H1 (cell line): ENCODE measurements around the gene TPD52L1. TPM values are rescaled to one million over a fixed set of nuclear protein-coding genes. Genes with fewer than 3 reads are reported as not detected.

Experiments used
- CTCF ChIA-PET: fragments of 300-600 bp; sonication (Branson Sonifier 250); formaldehyde crosslinking; loops from one replicate; lab custom pipeline; 2021; ENCODE audit not compliant: partially characterized antibody; lab: Charles Lee
- POLR2A ChIA-PET: fragments of 300-600 bp; sonication (Branson Sonifier 250); formaldehyde crosslinking; loops from one replicate; lab custom pipeline; 2021; ENCODE audit warnings: inconsistent platforms; ENCODE audit not compliant: partially characterized antibody; lab: Charles Lee
- DNase-seq, 2 experiments: peaks; one replicate each; pipeline versions ENCODE4 v3.0.0 to v3.0.0-alpha.2; 2010 to 2022; ENCODE audit warnings: low spot score in 2 of 2, low read depth in 1 of 2, mixed read lengths in 1 of 2
- FAIRE-seq: peaks from 2 replicates; lab custom pipeline; 2011; peaks lifted over from hg19 to GRCh38; lab: Jason Lieb, UNC
- H2AFZ ChIP-seq: 2 replicates; pipeline ENCODE4 v1.8.1; 2012; ENCODE audit warnings: low read length, inconsistent platforms
- H2AK5ac ChIP-seq: 2 replicates; pipeline ENCODE4 v1.6.1; 2013; ENCODE audit warnings: low read depth, low read length
- H2BK120ac ChIP-seq: replicated peaks from 2 replicates; pipeline ENCODE3; 2013; ENCODE audit warnings: low read depth, low read length, inconsistent platforms
- H2BK12ac ChIP-seq: 2 replicates; pipeline ENCODE4 v1.6.1; 2013; ENCODE audit warnings: low read depth, low read length
- H2BK15ac ChIP-seq: 2 replicates; pipeline ENCODE4 v1.6.1; 2013; ENCODE audit warnings: low read length
- H2BK20ac ChIP-seq: 2 replicates; pipeline ENCODE4 v1.6.1; 2013; ENCODE audit warnings: low read length
- H2BK5ac ChIP-seq: 2 replicates; pipeline ENCODE4 v1.6.1; 2013; ENCODE audit warnings: low read depth, low read length
- H3K14ac ChIP-seq: 2 replicates; pipeline ENCODE4 v1.6.1; 2013; ENCODE audit warnings: inconsistent platforms; ENCODE audit not compliant: insufficient read length
- H3K18ac ChIP-seq: 2 replicates; pipeline ENCODE4 v1.6.1; 2013; ENCODE audit warnings: low read length; ENCODE audit errors: extremely low read depth
- H3K23ac ChIP-seq: 2 replicates; pipeline ENCODE4 v1.6.1; 2013; ENCODE audit warnings: inconsistent platforms; ENCODE audit not compliant: insufficient read length
- H3K23me2 ChIP-seq: 2 replicates; pipeline ENCODE4 v1.6.1; 2013; ENCODE audit warnings: low read depth, low read length
- H3K27ac ChIP-seq: 2 replicates; pipeline ENCODE4 v1.6.1; 2011; ENCODE audit warnings: low read depth, low read length, inconsistent platforms
- H3K27me3 ChIP-seq, 4 experiments: replicated peaks in 1 of 4; 1 replicate in 1 of 4; 2 replicates in 3 of 4; pipeline versions ENCODE4 v1.6.1 to v1.8.1; 2011 to 2013; ENCODE audit warnings: low read length in 3 of 4, mild to moderate bottlenecking in 3 of 4, inconsistent platforms in 2 of 4, mixed read lengths in 2 of 4, moderate library complexity in 1 of 4; ENCODE audit not compliant: control insufficient read depth in 3 of 4, insufficient read depth in 3 of 4; ENCODE audit errors: extremely low read depth in 1 of 4
- H3K36me3 ChIP-seq, 4 experiments: 2 replicates each; pipeline versions ENCODE4 v1.6.1 to v1.8.1; 2011 to 2013; ENCODE audit warnings: mild to moderate bottlenecking in 4 of 4, low read length in 3 of 4, moderate library complexity in 2 of 4, control low read depth in 1 of 4, inconsistent platforms in 1 of 4; ENCODE audit not compliant: insufficient read depth in 4 of 4, control insufficient read depth in 2 of 4
- H3K4ac ChIP-seq: replicated peaks from 2 replicates; pipeline ENCODE3; 2013; ENCODE audit warnings: low read length, low read depth, mixed read lengths, inconsistent platforms; ENCODE audit not compliant: insufficient read length
- H3K4me1 ChIP-seq, 4 experiments: replicated peaks in 1 of 4; 1 replicate in 1 of 4; 2 replicates in 3 of 4; pipeline versions ENCODE4 v1.6.1 to v1.8.1; 2011 to 2013; ENCODE audit warnings: low read length in 3 of 4, inconsistent platforms in 2 of 4, mixed read lengths in 1 of 4; ENCODE audit not compliant: insufficient read depth in 4 of 4, control insufficient read depth in 3 of 4
- H3K4me2 ChIP-seq, 2 experiments: 2 replicates each; pipeline versions ENCODE4 v1.6.1 to v1.8.1; 2011 to 2013; ENCODE audit warnings: low read depth in 2 of 2, low read length in 2 of 2, control low read depth in 1 of 2, inconsistent platforms in 1 of 2, mild to moderate bottlenecking in 1 of 2; ENCODE audit not compliant: insufficient read depth in 1 of 2
- H3K4me3 ChIP-seq, 4 experiments: fragments of 200-600, 300-600 bp in 1 of 4; sonication (generic), shearing (Covaris generic), sonication (Bioruptor Twin) in 1 of 4; 2 replicates each; pipeline versions ENCODE4 v1.5.1 to v1.8.1; 2011 to 2016; ENCODE audit warnings: low read length in 4 of 4, low read depth in 3 of 4, control low read depth in 2 of 4, inconsistent platforms in 2 of 4, mild to moderate bottlenecking in 2 of 4, mixed read lengths in 1 of 4, moderate library complexity in 1 of 4; ENCODE audit not compliant: insufficient read depth in 2 of 4; ENCODE audit errors: extremely low read depth in 1 of 4
- H3K56ac ChIP-seq: replicated peaks from 2 replicates; pipeline ENCODE3; 2013; ENCODE audit warnings: low read depth, mild to moderate bottlenecking, mixed read lengths, low read length, inconsistent platforms; ENCODE audit not compliant: insufficient read length
- H3K79me1 ChIP-seq: 2 replicates; pipeline ENCODE4 v1.6.1; 2013; ENCODE audit warnings: low read depth, low read length, control low read depth
- H3K79me2 ChIP-seq, 2 experiments: 2 replicates each; pipeline versions ENCODE4 v1.6.1 to v1.8.1; 2012 to 2013; ENCODE audit warnings: low read length in 2 of 2, mild to moderate bottlenecking in 2 of 2, inconsistent platforms in 1 of 2; ENCODE audit not compliant: insufficient read depth in 2 of 2, control insufficient read depth in 1 of 2
- H3K9ac ChIP-seq, 4 experiments: replicated peaks in 1 of 4; 1 replicate in 1 of 4; 2 replicates in 3 of 4; pipeline versions ENCODE4 v1.6.1 to v1.8.1; 2011 to 2013; ENCODE audit warnings: low read depth in 3 of 4, low read length in 3 of 4, control low read depth in 2 of 4, mild to moderate bottlenecking in 2 of 4, moderate library complexity in 2 of 4, inconsistent platforms in 1 of 4; ENCODE audit errors: extremely low read depth in 1 of 4
- H3K9me3 ChIP-seq, 2 experiments: 2 replicates each; pipeline versions ENCODE4 v1.6.1 to v1.8.1; 2012 to 2013; ENCODE audit warnings: mild to moderate bottlenecking in 2 of 2, moderate library complexity in 2 of 2, control low read depth in 1 of 2, inconsistent platforms in 1 of 2, low read depth in 1 of 2, low read length in 1 of 2, mixed read lengths in 1 of 2; ENCODE audit not compliant: insufficient read depth in 2 of 2
- H4K20me1 ChIP-seq, 2 experiments: replicated peaks in 1 of 2; 2 replicates each; pipeline versions ENCODE3 to v1.8.1; 2011 to 2013; ENCODE audit warnings: inconsistent platforms in 2 of 2, low read length in 2 of 2, mild to moderate bottlenecking in 1 of 2; ENCODE audit not compliant: insufficient read depth in 2 of 2, control insufficient read depth in 1 of 2
- H4K5ac ChIP-seq: 2 replicates; pipeline ENCODE4 v1.6.1; 2013; ENCODE audit warnings: low read length, low read depth, mixed read lengths, inconsistent platforms; ENCODE audit not compliant: insufficient read length
- H4K8ac ChIP-seq: 2 replicates; pipeline ENCODE4 v1.8.0; 2013; ENCODE audit warnings: mild to moderate bottlenecking, moderate library complexity, low read length, inconsistent platforms; ENCODE audit not compliant: insufficient read depth; ENCODE audit errors: extremely low read depth
- H4K91ac ChIP-seq: replicated peaks from 2 replicates; pipeline ENCODE3; 2013; ENCODE audit warnings: low read length, mixed read lengths, inconsistent platforms; ENCODE audit not compliant: insufficient read length
- BCL11A ChIP-seq, 2 experiments: IDR thresholded peaks; one replicate each; pipeline ENCODE4 v1.6.1; 2011; ENCODE audit warnings: low read depth in 2 of 2, low read length in 2 of 2, mild to moderate bottlenecking in 2 of 2
- GTF2F1 ChIP-seq: IDR thresholded peaks from 2 replicates; pipeline ENCODE4 v1.6.1; 2012; ENCODE audit warnings: low read depth, low read length, improper control_type of control experiment, borderline replicate concordance
- KDM1A ChIP-seq: fragments of 200-600, 300-600 bp; sonication (generic); IDR thresholded peaks from 2 replicates; pipeline ENCODE4 v1.7.1; 2016; ENCODE audit warnings: mild to moderate bottlenecking, low read length, borderline replicate concordance
- KDM5A ChIP-seq: fragments of 200-600 bp; IDR thresholded peaks from 2 replicates; pipeline ENCODE4 v1.7.1; 2012; ENCODE audit warnings: mild to moderate bottlenecking, low read length, inconsistent platforms, mixed read lengths
- PHF8 ChIP-seq: fragments of 200-600 bp; sonication (generic); conservative IDR thresholded peaks from 2 replicates; pipeline ENCODE4 v1.7.1; 2012; ENCODE audit warnings: low read depth, mild to moderate bottlenecking, inconsistent platforms, low read length, moderate library complexity
- POU5F1 ChIP-seq: IDR thresholded peaks from 2 replicates; pipeline ENCODE4 v1.6.1; 2011; ENCODE audit warnings: low read depth, mild to moderate bottlenecking, low read length, moderate library complexity
- SAP30 ChIP-seq: fragments of 300-600 bp; sonication (generic); IDR thresholded peaks from 2 replicates; pipeline ENCODE4 v1.7.1; 2012; ENCODE audit warnings: low read length, moderate library complexity, mild to moderate bottlenecking, inconsistent platforms; ENCODE audit not compliant: insufficient read depth, insufficient replicate concordance
- SP2 ChIP-seq: IDR thresholded peaks from 2 replicates; pipeline ENCODE4 v1.6.1; 2012; ENCODE audit warnings: mild to moderate bottlenecking, low read length, inconsistent platforms
- TAF1 ChIP-seq: IDR thresholded peaks from 2 replicates; pipeline ENCODE4 v1.6.1; 2011; ENCODE audit warnings: mild to moderate bottlenecking, low read depth, low read length
- WGBS, 2 experiments: shearing (Covaris generic) in 1 of 2; methylation state at CpG; one replicate each; pipeline versions ENCODE4 v1.1.6 to v1.1.7; 2013 to 2015; ENCODE audit warnings: low lambda C conversion rate in 2 of 2, mixed read lengths in 2 of 2, inconsistent platforms in 1 of 2, low coverage in 1 of 2, missing lambda C conversion rate in 1 of 2; ENCODE audit not compliant: insufficient replicate concordance in 2 of 2, insufficient coverage in 1 of 2, insufficient read length in 1 of 2; ENCODE audit errors: extremely low coverage in 1 of 2, missing lambda C conversion rate in 1 of 2; 5-methylcytosine and 5-hydroxymethylcytosine counted together
- polyA plus RNA-seq, 7 experiments: library from polyadenylated mRNA; depleted of rRNA in 3 of 7; stranded (reverse) in 5 of 7; unstranded in 2 of 7; fragments of >200 nt in 5 of 7; fragments of 200-250 nt in 2 of 7; gene quantifications; 1 replicate in 5 of 7; 2 replicates in 1 of 7; 4 replicates in 1 of 7; pipeline versions ENCODE4 v1.2.1 to v1.2.3, GENCODE V29; 2011 to 2013; ENCODE audit warnings: missing spikeins in 2 of 7, mixed read lengths in 2 of 7
- total RNA-seq: library from RNA; stranded (reverse); fragmentation: NEBNext Ultra II Directional; extraction: Animal tissue kit (Norgen Biotek cat#: 25700); gene quantifications from 2 replicates; pipeline ENCODE4 v1.2.1, GENCODE V29; 2021
- TF ChIP-seq, protein P1 (sequence below): IDR thresholded peaks from 2 replicates; pipeline ENCODE4 v1.6.1; 2012; ENCODE audit warnings: low read length, inconsistent platforms
- TF ChIP-seq, protein P2 (sequence below): IDR thresholded peaks from 2 replicates; pipeline ENCODE4 v1.6.1; 2011; ENCODE audit warnings: low read length, improper control_type of control experiment

TPD52L1 gene
- total and polyA plus RNA-seq, 2 of the 8 experiments (the other 6 are each of a cell fraction or from before 2014, with no cell fraction given), result 7.4 to 14.2 TPM

DNA sequence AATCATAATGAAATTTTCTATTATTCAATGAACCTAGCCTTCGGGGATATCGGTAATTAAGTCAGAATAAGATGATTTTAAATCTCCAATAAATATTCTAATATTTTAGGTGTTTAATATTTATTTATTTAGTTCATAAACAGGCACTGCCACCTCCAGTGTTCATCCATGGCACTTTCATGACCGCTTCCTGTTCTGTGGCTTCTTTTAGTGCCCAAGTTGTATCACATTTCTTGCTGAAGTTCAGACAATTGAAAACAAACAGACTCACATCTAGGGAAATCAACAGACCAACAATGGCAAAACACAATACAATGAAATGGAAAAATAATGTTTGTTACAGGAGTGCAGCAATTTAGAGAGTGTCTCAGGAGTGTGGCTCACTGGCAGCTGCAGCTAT lies 122.2 kb downstream of the TPD52L1 start:
- Histone ChIP-seq H3K9ac (no peak overlapping the region), H4K8ac (no peak overlapping the region), H3K79me2 (0 out of 4 replicates have a peak, but pooled peaks cover 0 to 3% of the 10 kb centered on the region in 2 experiments), H2BK5ac (no peak overlapping the region), H3K56ac (no peak overlapping the region), H3K9me3 (no peaks in the 10 kb centered on the region), H3K18ac (no peak overlapping the region), H3K4me3 (no peak overlapping the region), H3K36me3 (peaks cover 0 to 23% (median 7%) of the 10 kb centered on the region in 4 experiments; a peak in 4 of 8 replicates), H2BK12ac (no peak overlapping the region), H3K14ac (no peak overlapping the region), H3K23ac (no peak overlapping the region), H2AK5ac (no peak overlapping the region), H4K91ac (no peak overlapping the region), H3K27me3 (no peaks in the 10 kb centered on the region), H2BK20ac (no peak overlapping the region), H4K20me1 (no peaks in the 10 kb centered on the region), H2AFZ (no peak overlapping the region), H4K5ac (no peak overlapping the region), H2BK120ac (no peak overlapping the region), H2BK15ac (no peak overlapping the region), H3K27ac (no peak overlapping the region), H3K4ac (no peak overlapping the region), H3K4me1 (no peaks in the 10 kb centered on the region), H3K79me1 (no peaks in the 10 kb centered on the region), H3K4me2 (no peak overlapping the region), H3K23me2 (no peaks in the 10 kb centered on the region)
- ChIA-PET POLR2A (no interaction called here), CTCF (no interaction called here)
- FAIRE-seq, result no peak
- 95% methylated on average over 3 of the region's 3 CpGs; no CpG with 5 or more reads in 1 of the 2 experiments for WGBS, 2 experiments
- DNase-seq, result no peak
- no peak for TF ChIP-seq GTF2F1
- TF ChIP-seq PHF8, result no peak
- TF ChIP-seq, protein P1, sequence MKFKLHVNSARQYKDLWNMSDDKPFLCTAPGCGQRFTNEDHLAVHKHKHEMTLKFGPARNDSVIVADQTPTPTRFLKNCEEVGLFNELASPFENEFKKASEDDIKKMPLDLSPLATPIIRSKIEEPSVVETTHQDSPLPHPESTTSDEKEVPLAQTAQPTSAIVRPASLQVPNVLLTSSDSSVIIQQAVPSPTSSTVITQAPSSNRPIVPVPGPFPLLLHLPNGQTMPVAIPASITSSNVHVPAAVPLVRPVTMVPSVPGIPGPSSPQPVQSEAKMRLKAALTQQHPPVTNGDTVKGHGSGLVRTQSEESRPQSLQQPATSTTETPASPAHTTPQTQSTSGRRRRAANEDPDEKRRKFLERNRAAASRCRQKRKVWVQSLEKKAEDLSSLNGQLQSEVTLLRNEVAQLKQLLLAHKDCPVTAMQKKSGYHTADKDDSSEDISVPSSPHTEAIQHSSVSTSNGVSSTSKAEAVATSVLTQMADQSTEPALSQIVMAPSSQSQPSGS, result no peak
- no peak for TF ChIP-seq SAP30
- TF ChIP-seq KDM1A, result no peak
- no peak for TF ChIP-seq KDM5A
- no peak for TF ChIP-seq TAF1
- no peak for TF ChIP-seq SP2
- TF ChIP-seq BCL11A (IDR thresholded peaks at IDR 0.05; ENCODE audit: low read depth in 2 of 2, low read length in 2 of 2), result no peak
- TF ChIP-seq, protein P2, sequence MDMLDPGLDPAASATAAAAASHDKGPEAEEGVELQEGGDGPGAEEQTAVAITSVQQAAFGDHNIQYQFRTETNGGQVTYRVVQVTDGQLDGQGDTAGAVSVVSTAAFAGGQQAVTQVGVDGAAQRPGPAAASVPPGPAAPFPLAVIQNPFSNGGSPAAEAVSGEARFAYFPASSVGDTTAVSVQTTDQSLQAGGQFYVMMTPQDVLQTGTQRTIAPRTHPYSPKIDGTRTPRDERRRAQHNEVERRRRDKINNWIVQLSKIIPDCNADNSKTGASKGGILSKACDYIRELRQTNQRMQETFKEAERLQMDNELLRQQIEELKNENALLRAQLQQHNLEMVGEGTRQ, result no peak
- TF ChIP-seq POU5F1, result no peak
